Karpas-422 (cell line): ENCODE results near the gene RFX3. TPM values are rescaled to one million over a fixed set of nuclear protein-coding genes. Genes with fewer than 3 reads are reported as not detected.

Experiments
- DNase-seq: peaks from one replicate; pipeline ENCODE4 v3.0.0-alpha.2; 2015
- H2AFZ ChIP-seq: fragments of 200-600 bp; sonication (generic); 2 replicates; pipeline ENCODE4 v1.6.1; 2014; ENCODE audit warnings: antibody characterized with exemption, low read length, mixed read lengths
- H3K27ac ChIP-seq: fragments of 200-600 bp; sonication (generic); 2 replicates; pipeline ENCODE4 v1.5.1; 2014; ENCODE audit warnings: mild to moderate bottlenecking, low read length, moderate library complexity
- H3K27me3 ChIP-seq: fragments of 200-600 bp; sonication (generic); 2 replicates; pipeline ENCODE4 v1.6.1; 2014; ENCODE audit warnings: low read length, mixed read lengths
- H3K36me3 ChIP-seq: fragments of 200-600 bp; sonication (generic); 2 replicates; pipeline ENCODE4 v1.6.1; 2014; ENCODE audit warnings: low read length, mixed read lengths; ENCODE audit not compliant: insufficient read depth
- H3K4me1 ChIP-seq: fragments of 200-600 bp; sonication (generic); 2 replicates; pipeline ENCODE4 v1.6.1; 2014; ENCODE audit warnings: mild to moderate bottlenecking, low read length, mixed read lengths
- H3K4me2 ChIP-seq: fragments of 200-600 bp; sonication (generic); 2 replicates; pipeline ENCODE4 v1.6.1; 2014; ENCODE audit warnings: low read length, low read depth, mild to moderate bottlenecking; ENCODE audit not compliant: poor library complexity, severe bottlenecking
- H3K4me3 ChIP-seq: fragments of 200-600 bp; sonication (generic); 2 replicates; pipeline ENCODE4 v1.5.1; 2014; ENCODE audit warnings: mild to moderate bottlenecking, antibody characterized with exemption, low read length, mixed read lengths
- H3K79me2 ChIP-seq: fragments of 200-600 bp; sonication (generic); 2 replicates; pipeline ENCODE4 v1.6.1; 2014; ENCODE audit warnings: mild to moderate bottlenecking, low read length, mixed read lengths
- H3K9ac ChIP-seq: fragments of 200-600 bp; sonication (generic); 2 replicates; pipeline ENCODE4 v1.6.0; 2014; ENCODE audit warnings: low read length
- H3K9me2 ChIP-seq: fragments of 200-600 bp; sonication (generic), shearing (Covaris generic); replicated peaks from 2 replicates; pipeline ENCODE4 v1.6.0; 2014; ENCODE audit warnings: mild to moderate bottlenecking, low read length, moderate library complexity; ENCODE audit not compliant: insufficient read depth
- H3K9me3 ChIP-seq: fragments of 300-700, 200-600 bp; sonication (generic); 2 replicates; pipeline ENCODE4 v1.6.1; 2014; ENCODE audit warnings: low read length, mixed read lengths
- H4K20me1 ChIP-seq: fragments of 200-600 bp; sonication (generic); 2 replicates; pipeline ENCODE4 v1.6.1; 2014; ENCODE audit warnings: mild to moderate bottlenecking, antibody characterized with exemption, low read length, low read depth; ENCODE audit not compliant: insufficient read depth
- total RNA-seq: library from RNA; depleted of rRNA; stranded (reverse); fragments of >200 nt; shearing (Covaris generic); gene quantifications from 2 replicates; pipeline ENCODE4 v1.2.3, GENCODE V29; 2014; ENCODE audit warnings: low replicate concordance

The RFX3 gene
- total RNA-seq, 1 experiment from 2014 or later = 24.3 TPM

- Histone ChIP-seq H3K27me3 (no peaks in the 10 kb centered on the region), H3K27ac (no peak overlapping the region), H3K79me2 (no peaks in the 10 kb centered on the region), H3K9ac (no peak overlapping the region), H3K9me3 (no peaks in the 10 kb centered on the region), H4K20me1 (no peaks in the 10 kb centered on the region), H3K4me1 (no peaks in the 10 kb centered on the region), H3K36me3 (no peaks in the 10 kb centered on the region), H3K9me2 (no peaks in the 10 kb centered on the region), H3K4me3 (no peak overlapping the region), H2AFZ (no peak overlapping the region), H3K4me2 (no peak overlapping the region)
- no peak for DNase-seq
Measured at GRCh38 chr9:3235497-3235896, 290.3 kb downstream of the RFX3 start.

GRCh38 chr9:3224931-3225330 lies 300.9 kb downstream of the RFX3 start:
- H2AFZ ChIP-seq = no peak overlapping the region
- DNase-seq = no peak

GRCh38 chr9:3215658-3216057 lies 310.1 kb downstream of the RFX3 start:
- no peaks in the 10 kb centered on the region for H3K27me3 ChIP-seq
- no peaks in the 10 kb centered on the region for H4K20me1 ChIP-seq
- no peak overlapping the region for H3K4me3 ChIP-seq
- H3K79me2 ChIP-seq = no peaks in the 10 kb centered on the region
- H3K27ac ChIP-seq = no peak overlapping the region
- DNase-seq = no peak
- no peak overlapping the region for H3K9ac ChIP-seq
- no peaks in the 10 kb centered on the region for H3K4me1 ChIP-seq
- no peak overlapping the region for H2AFZ ChIP-seq
- H3K36me3 ChIP-seq = no peaks in the 10 kb centered on the region
- H3K4me2 ChIP-seq = no peak overlapping the region
- no peaks in the 10 kb centered on the region for H3K9me2 ChIP-seq
- H3K9me3 ChIP-seq = no peaks in the 10 kb centered on the region

More at GRCh38 chr9:3224931-3225330, 300.9 kb downstream of the RFX3 start:
- Histone ChIP-seq H3K4me2 (no peak overlapping the region), H3K9me2 (no peaks in the 10 kb centered on the region), H3K4me1 (no peaks in the 10 kb centered on the region), H3K9me3 (no peaks in the 10 kb centered on the region), H3K36me3 (no peaks in the 10 kb centered on the region), H3K27ac (no peak overlapping the region), H3K27me3 (no peaks in the 10 kb centered on the region), H3K4me3 (no peak overlapping the region), H3K9ac (no peak overlapping the region), H4K20me1 (no peaks in the 10 kb centered on the region), H3K79me2 (no peaks in the 10 kb centered on the region)

- H3K4me3 ChIP-seq = no peak overlapping the region
- no peaks in the 10 kb centered on the region for H4K20me1 ChIP-seq
- no peak overlapping the region for H3K9ac ChIP-seq
- H3K4me2 ChIP-seq = no peak overlapping the region
- H3K36me3 ChIP-seq = no peaks in the 10 kb centered on the region
- DNase-seq = no peak
- H3K4me1 ChIP-seq = peaks cover 5% of the 10 kb centered on the region
- no peaks in the 10 kb centered on the region for H3K9me3 ChIP-seq
- no peaks in the 10 kb centered on the region for H3K27me3 ChIP-seq
- no peak overlapping the region for H3K27ac ChIP-seq
- no peak overlapping the region for H2AFZ ChIP-seq
- H3K9me2 ChIP-seq = no peaks in the 10 kb centered on the region
- H3K79me2 ChIP-seq = no peaks in the 10 kb centered on the region
Measured at GRCh38 chr9:3214741-3215140, 311.1 kb downstream of the RFX3 start.

- Histone ChIP-seq H3K79me2 (no peaks in the 10 kb centered on the region), H3K27ac (no peak overlapping the region), H2AFZ (no peak overlapping the region), H3K27me3 (no peaks in the 10 kb centered on the region), H3K9me2 (no peaks in the 10 kb centered on the region), H3K36me3 (no peaks in the 10 kb centered on the region), H3K9ac (no peak overlapping the region), H3K9me3 (no peaks in the 10 kb centered on the region), H3K4me1 (peaks cover 7% of the 10 kb centered on the region), H4K20me1 (no peaks in the 10 kb centered on the region), H3K4me3 (no peak overlapping the region), H3K4me2 (no peak overlapping the region)
- DNase-seq = no peak
Measured at GRCh38 chr9:3205421-3206095, 320.2 kb downstream of the RFX3 start.

- Histone ChIP-seq H3K27me3 (no peaks in the 10 kb centered on the region), H3K4me1 (0 out of 2 replicates have a peak, but pooled peaks cover 5% of the 10 kb centered on the region), H2AFZ (no peak overlapping the region), H3K9ac (no peak overlapping the region), H3K9me2 (no peaks in the 10 kb centered on the region), H3K9me3 (no peaks in the 10 kb centered on the region), H3K4me3 (no peak overlapping the region), H3K27ac (no peak overlapping the region), H4K20me1 (no peaks in the 10 kb centered on the region), H3K36me3 (no peaks in the 10 kb centered on the region), H3K4me2 (no peak overlapping the region), H3K79me2 (no peaks in the 10 kb centered on the region)
- DNase-seq = no peak
Measured at GRCh38 chr9:3200331-3200774, 325.4 kb downstream of the RFX3 start.

- Histone ChIP-seq H3K4me1 (0 out of 2 replicates have a peak, but pooled peaks cover 5% of the 10 kb centered on the region), H3K9me2 (no peaks in the 10 kb centered on the region), H3K9ac (no peak overlapping the region)
Measured at GRCh38 chr9:3193791-3194190, 332.0 kb downstream of the RFX3 start.

GRCh38 chr9:3191715-3192114 lies 334.1 kb downstream of the RFX3 start:
- Histone ChIP-seq H3K9ac (no peak overlapping the region), H3K9me3 (no peaks in the 10 kb centered on the region), H3K79me2 (no peaks in the 10 kb centered on the region), H3K27me3 (no peaks in the 10 kb centered on the region), H4K20me1 (no peaks in the 10 kb centered on the region), H2AFZ (no peak overlapping the region), H3K4me3 (no peak overlapping the region), H3K4me1 (no peaks in the 10 kb centered on the region), H3K4me2 (no peak overlapping the region), H3K27ac (no peak overlapping the region), H3K9me2 (no peaks in the 10 kb centered on the region), H3K36me3 (no peaks in the 10 kb centered on the region)
- DNase-seq = no peak

More at GRCh38 chr9:3193791-3194190, 332.0 kb downstream of the RFX3 start:
- H3K27me3 ChIP-seq = no peaks in the 10 kb centered on the region
- H3K9me3 ChIP-seq = no peaks in the 10 kb centered on the region
- H3K79me2 ChIP-seq = no peaks in the 10 kb centered on the region
- no peak overlapping the region for H3K4me3 ChIP-seq
- no peaks in the 10 kb centered on the region for H4K20me1 ChIP-seq
- H3K36me3 ChIP-seq = no peaks in the 10 kb centered on the region
- no peak overlapping the region for H2AFZ ChIP-seq
- no peak for DNase-seq
- H3K27ac ChIP-seq = no peak overlapping the region
- H3K4me2 ChIP-seq = no peak overlapping the region
